ENCODE data around the gene GRIN2A. TPM values are rescaled to one million over a fixed set of nuclear protein-coding genes. Genes with fewer than 3 reads are reported as not detected.

The GRIN2A gene
- total and polyA plus RNA-seq, 2 donors (not counting 1 experiment from before 2014, with no cell fraction given), result 0.44 TPM; not detected in 1

- Histone ChIP-seq H3K4me3 (ENCODE audit: control extremely low read depth in 1 of 5, extremely low read depth in 1 of 5, insufficient read depth in 1 of 5, low read depth in 2 of 5, low read length in 4 of 5) (no peak overlapping the region), H3K9me3 (ENCODE audit: control extremely low read depth in 1 of 3, control insufficient read depth in 2 of 3, insufficient read depth in 1 of 3, low read length in 2 of 3) (no peaks in the 10 kb centered on the region), H3K27ac (ENCODE audit: low read length in 2 of 2) (no peak overlapping the region), H2AFZ (ENCODE audit: insufficient read depth, low read depth, low read length, poor library complexity, severe bottlenecking) (no peak overlapping the region), H3K79me2 (ENCODE audit: control insufficient read depth, insufficient read depth, low read length) (no peaks in the 10 kb centered on the region), H3K9ac (ENCODE audit: low read length) (no peak overlapping the region), H3K4me2 (replicated peaks; ENCODE audit: low read depth, low read length, poor library complexity, severe bottlenecking) (no peak overlapping the region), H4K20me1 (ENCODE audit: control insufficient read depth, insufficient read depth, low read length, poor library complexity, severe bottlenecking) (no peaks in the 10 kb centered on the region), H3K36me3 (replicated peaks in 1 of 2; ENCODE audit: control extremely low read depth in 1 of 2, control insufficient read depth in 1 of 2, extremely low read depth in 1 of 2, insufficient read depth in 2 of 2, low read length in 1 of 2) (no peaks in the 10 kb centered on the region), H3K27me3 (replicated peaks in 1 of 4; ENCODE audit: control extremely low read depth in 1 of 4, control insufficient read depth in 3 of 4, insufficient read depth in 4 of 4, low read length in 3 of 4) (peaks cover 0 to 2% (median 0%) of the 10 kb centered on the region in 4 experiments), H3K4me1 (ENCODE audit: control insufficient read depth in 2 of 2, insufficient read depth in 2 of 2, low read length in 2 of 2) (no peaks in the 10 kb centered on the region)
- H3K4me3 Mint-ChIP-seq, result no peak overlapping the region
- no peaks in the 10 kb centered on the region for H3K4me1 Mint-ChIP-seq
- no CpG with 5 or more reads among the region's 3 CpGs for whole genome bisulfite sequencing (ENCODE audit: insufficient coverage)
- no peak for DNase-seq
- peaks cover 8% of the 10 kb centered on the region for H3K27me3 Mint-ChIP-seq
- no peak overlapping the region for H3K27ac Mint-ChIP-seq
- ChIA-PET CTCF (no interaction called here), POLR2A (no interaction called here)
- TF ChIP-seq, protein P1, sequence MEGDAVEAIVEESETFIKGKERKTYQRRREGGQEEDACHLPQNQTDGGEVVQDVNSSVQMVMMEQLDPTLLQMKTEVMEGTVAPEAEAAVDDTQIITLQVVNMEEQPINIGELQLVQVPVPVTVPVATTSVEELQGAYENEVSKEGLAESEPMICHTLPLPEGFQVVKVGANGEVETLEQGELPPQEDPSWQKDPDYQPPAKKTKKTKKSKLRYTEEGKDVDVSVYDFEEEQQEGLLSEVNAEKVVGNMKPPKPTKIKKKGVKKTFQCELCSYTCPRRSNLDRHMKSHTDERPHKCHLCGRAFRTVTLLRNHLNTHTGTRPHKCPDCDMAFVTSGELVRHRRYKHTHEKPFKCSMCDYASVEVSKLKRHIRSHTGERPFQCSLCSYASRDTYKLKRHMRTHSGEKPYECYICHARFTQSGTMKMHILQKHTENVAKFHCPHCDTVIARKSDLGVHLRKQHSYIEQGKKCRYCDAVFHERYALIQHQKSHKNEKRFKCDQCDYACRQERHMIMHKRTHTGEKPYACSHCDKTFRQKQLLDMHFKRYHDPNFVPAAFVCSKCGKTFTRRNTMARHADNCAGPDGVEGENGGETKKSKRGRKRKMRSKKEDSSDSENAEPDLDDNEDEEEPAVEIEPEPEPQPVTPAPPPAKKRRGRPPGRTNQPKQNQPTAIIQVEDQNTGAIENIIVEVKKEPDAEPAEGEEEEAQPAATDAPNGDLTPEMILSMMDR (IDR thresholded peaks at IDR 0.05), result no peak
- TF ChIP-seq EZH2 (IDR thresholded peaks at IDR 0.05; ENCODE audit: borderline replicate concordance, insufficient read depth, low read depth, low read length, poor library complexity, severe bottlenecking), result no peak
- no peak for ATAC-seq (ENCODE audit: low read depth)
- intact Hi-C loops (cut with micrococcal nuclease), result no loop called here
- no peaks in the 10 kb centered on the region for H3K9me3 Mint-ChIP-seq (ENCODE audit: insufficient read depth)
These were observed 45.3 kb downstream of the GRIN2A start for GRCh38 chr16:10136916-10137315.

DNA sequence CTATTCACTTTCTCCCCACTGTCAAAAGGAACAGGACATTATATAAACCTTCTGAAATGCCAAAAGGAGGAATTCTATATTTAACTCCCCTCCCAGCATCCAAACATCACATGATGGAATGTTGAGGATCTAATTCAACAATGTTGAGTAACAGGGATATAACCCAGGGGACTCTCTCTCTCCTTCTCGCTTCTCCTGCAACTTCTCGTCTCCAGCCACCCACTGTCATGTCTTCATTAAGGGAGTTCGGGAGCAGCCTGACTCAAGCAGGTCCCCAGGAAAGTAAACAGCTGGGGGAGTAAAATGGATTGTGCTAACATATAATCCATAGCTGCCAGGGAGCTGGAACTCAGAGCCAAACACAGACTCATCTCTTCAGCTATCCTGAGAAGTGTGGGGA, 51.7 kb downstream of the GRIN2A start:
- no peak for TF ChIP-seq EZH2 (IDR thresholded peaks at IDR 0.05; ENCODE audit: borderline replicate concordance, insufficient read depth, low read depth, low read length, poor library complexity, severe bottlenecking)
- TF ChIP-seq, protein P1 (IDR thresholded peaks at IDR 0.05), result no peak
- DNase-seq (no peak), ATAC-seq (ENCODE audit: low read depth) (no peak)
- H3K27ac Mint-ChIP-seq, result no peak overlapping the region
- intact Hi-C loops (cut with micrococcal nuclease), result no loop called here
- H3K27me3 Mint-ChIP-seq, result peaks cover 38% of the 10 kb centered on the region
- Histone ChIP-seq H3K4me2 (replicated peaks; ENCODE audit: low read depth, low read length, poor library complexity, severe bottlenecking) (no peak overlapping the region), H3K27ac (ENCODE audit: low read length in 2 of 2) (no peak overlapping the region), H3K36me3 (replicated peaks in 1 of 2; ENCODE audit: control extremely low read depth in 1 of 2, control insufficient read depth in 1 of 2, extremely low read depth in 1 of 2, insufficient read depth in 2 of 2, low read length in 1 of 2) (no peaks in the 10 kb centered on the region), H3K79me2 (ENCODE audit: control insufficient read depth, insufficient read depth, low read length) (no peaks in the 10 kb centered on the region), H3K4me1 (ENCODE audit: control insufficient read depth in 2 of 2, insufficient read depth in 2 of 2, low read length in 2 of 2) (no peaks in the 10 kb centered on the region), H3K4me3 (ENCODE audit: control extremely low read depth in 1 of 5, extremely low read depth in 1 of 5, insufficient read depth in 1 of 5, low read depth in 2 of 5, low read length in 4 of 5) (no peak overlapping the region), H3K9ac (ENCODE audit: low read length) (no peak overlapping the region), H2AFZ (ENCODE audit: insufficient read depth, low read depth, low read length, poor library complexity, severe bottlenecking) (no peak overlapping the region), H3K27me3 (replicated peaks in 1 of 4; ENCODE audit: control extremely low read depth in 1 of 4, control insufficient read depth in 3 of 4, insufficient read depth in 4 of 4, low read length in 3 of 4) (peaks cover 0 to 5% (median 0%) of the 10 kb centered on the region in 4 experiments), H3K9me3 (ENCODE audit: control extremely low read depth in 1 of 3, control insufficient read depth in 2 of 3, insufficient read depth in 1 of 3, low read length in 2 of 3) (no peaks in the 10 kb centered on the region), H4K20me1 (ENCODE audit: control insufficient read depth, insufficient read depth, low read length, poor library complexity, severe bottlenecking) (no peaks in the 10 kb centered on the region)
- H3K9me3 Mint-ChIP-seq (ENCODE audit: insufficient read depth), result no peaks in the 10 kb centered on the region
- WGBS (ENCODE audit: insufficient coverage), result no CpG with 5 or more reads among the region's 3 CpGs
- H3K4me1 Mint-ChIP-seq, result no peaks in the 10 kb centered on the region
- ChIA-PET CTCF (no interaction called here), POLR2A (no interaction called here)
- no peak overlapping the region for H3K4me3 Mint-ChIP-seq
